HG03521 (cell line): ENCODE results near the gene ARMH3.
A peak's percentile ranks its signal among the peaks of the same experiment; 100 is the strongest.

Experiments used
- ATAC-seq: cut with Tn5 transposase; IDR thresholded peaks from one replicate; pipeline ENCODE4 v1.9.1; 2021; ENCODE audit warnings: mild to moderate bottlenecking, moderate library complexity; ENCODE audit not compliant: unreplicated experiment

Gene ARMH3

DNA sequence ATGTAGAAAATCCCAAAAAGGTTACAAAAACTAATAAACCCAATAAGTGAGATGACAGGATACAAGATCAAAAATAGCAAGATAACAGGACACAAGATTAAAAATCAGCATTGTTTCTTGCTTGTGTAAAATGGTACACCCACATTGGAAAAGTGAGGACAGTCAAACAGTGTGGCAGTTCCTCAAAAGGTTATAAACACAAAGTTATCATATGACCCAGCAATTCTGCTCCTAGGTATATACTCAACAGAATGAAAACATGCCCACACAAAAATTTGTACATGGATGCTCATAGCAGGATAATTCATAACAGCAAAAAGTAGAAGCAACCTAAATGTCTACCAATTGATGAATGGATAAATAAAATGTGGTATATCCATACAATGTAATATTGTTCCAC is 105.8 kb downstream of the ARMH3 start:
- no peak for ATAC-seq

GRCh38 chr10:101941871-101942270 is 114.1 kb downstream of the ARMH3 start:
- ATAC-seq, result no peak

DNA sequence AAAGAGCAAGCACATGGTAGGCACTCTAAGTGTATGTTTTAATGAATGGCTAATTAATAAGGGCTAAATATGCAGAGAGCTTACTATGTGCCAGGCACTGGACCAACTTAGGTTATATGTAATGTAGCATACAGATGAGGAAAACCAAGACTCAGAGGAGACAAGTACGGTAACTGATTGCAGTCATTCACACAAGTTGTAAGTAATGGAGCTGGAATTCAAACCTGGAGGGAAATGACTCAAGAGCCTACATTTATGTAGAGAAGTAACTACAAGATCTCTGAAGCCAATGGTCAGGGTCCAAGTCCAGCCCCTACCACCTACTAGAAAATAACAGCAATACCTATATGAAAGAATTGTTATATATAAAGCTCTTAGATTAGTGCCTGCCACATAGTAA is 115.1 kb downstream of the ARMH3 start:
- no peak for ATAC-seq

DNA sequence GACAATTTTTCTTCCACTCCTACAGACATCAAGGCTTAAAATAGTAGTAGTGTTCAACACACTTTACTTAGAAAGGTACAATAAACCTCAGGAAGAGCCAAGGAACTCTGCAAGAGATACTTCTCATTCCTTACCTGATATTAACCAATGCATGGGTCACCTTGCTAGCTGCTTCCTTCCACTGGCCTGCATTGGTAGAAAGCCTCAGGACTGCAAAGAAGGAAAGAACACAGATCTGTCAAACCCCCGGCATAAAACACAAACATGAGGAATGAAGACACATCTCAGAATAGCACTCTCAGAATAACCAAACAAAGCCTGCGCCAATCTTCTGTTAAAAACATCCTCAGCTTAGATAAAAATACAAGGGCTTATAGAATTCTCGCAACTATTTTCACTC is 116.2 kb downstream of the ARMH3 start:
- no peak for ATAC-seq

GRCh38 chr10:101939008-101939648 is 116.8 kb downstream of the ARMH3 start:
- ATAC-seq, result no peak

DNA sequence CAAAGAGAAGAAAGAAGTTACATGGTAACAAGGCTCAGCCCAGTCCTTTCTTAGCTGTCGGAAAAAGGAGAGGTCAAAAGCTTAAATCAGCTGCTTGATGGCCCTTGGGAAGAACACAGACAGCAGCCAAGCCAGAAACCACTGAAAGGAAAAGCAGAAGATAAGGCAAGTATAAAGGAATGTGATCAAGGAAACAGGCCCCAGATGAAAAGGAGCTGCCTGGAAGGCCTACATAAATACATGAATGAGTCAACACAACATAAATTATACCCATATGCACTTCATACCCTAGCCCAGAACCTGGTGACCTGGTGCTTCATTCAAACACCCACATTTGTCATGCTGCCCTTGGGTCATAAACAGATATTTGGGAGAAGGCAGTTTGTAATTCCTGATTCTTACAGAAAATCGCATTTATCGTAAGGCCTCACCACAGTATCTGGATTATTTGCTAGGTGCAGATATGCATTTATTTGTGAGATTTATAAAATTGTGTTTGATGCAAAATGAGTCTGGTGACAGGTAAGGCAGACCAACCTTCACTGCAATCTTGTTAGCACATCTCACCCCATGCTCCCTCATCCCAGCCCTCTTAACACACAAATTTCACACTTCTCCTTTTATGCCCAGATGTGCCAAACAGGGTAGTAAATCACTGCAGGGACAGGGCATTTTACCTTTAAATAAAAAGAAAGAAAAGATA is 117.5 kb downstream of the ARMH3 start:
- ATAC-seq, result no peak

GRCh38 chr10:101935431-101935830 is 120.5 kb downstream of the ARMH3 start:
- no peak for ATAC-seq

DNA sequence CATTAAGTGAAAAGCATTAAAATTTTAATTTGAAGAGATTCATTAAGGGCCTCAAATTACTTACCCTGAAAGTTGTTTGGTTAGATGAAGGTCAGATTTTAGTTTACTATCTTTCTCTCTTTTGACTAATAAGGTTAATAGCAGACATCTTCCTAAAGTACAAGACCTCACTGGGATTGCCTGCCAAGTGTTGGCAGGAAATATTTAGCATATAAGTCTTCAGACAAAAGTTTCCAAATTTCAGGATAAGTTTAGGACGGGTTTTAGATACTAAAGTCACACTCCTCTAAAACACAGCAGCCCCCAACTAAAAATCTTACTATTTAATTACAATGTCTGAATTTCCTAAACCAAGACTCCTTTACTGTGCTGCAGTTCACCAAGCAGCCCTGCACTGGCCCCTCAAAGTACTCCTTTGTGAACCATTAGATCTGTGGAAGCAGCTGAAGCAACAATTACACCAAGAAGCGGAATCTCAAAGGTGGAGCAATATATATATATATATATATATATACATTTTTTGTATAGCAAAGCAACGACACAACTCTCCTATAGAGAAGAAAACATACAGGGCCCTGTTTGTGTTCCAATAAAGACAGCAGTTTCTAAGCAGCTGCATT is 121.2 kb downstream of the ARMH3 start:
- no peak for ATAC-seq

DNA sequence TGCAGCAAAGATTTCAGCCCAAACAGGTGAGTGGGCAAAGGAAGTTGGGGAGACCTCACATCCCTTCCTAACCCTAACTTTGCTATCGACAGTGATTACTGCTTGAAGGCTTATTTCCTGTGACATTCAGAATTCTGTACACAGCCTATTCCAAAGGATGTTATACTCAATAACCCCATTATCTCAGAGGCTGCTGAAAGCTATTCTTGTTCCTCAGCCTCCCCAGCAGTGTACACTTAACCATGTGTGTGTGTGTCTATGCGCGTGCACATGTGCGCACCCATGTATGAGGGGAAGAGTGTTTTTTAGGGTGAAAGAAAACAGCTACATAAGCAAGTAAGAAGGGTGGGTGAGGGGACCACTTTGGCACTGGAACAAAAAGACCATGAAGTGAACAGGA is 122.0 kb downstream of the ARMH3 start:
- no peak for ATAC-seq

- no peak for ATAC-seq
Observed at GRCh38 chr10:101932183-101932582, 123.8 kb downstream of the ARMH3 start.

DNA sequence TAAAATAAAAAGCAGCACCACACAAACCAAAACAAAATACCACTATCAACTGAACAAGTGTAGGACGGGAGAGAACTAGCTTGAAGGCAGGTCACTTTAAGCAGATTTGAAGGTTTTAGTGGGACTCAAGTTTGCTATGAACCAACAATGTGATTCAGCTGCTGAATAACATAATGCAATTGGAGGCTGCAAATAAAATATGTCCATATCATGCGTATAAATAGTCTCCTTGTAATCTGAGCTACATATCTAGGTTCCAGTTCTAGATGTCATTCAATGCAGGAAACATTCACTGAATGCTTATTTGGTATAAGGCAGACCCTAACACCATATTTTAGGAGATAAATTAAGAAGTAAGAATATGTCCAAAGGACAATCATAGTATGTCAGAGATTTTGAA is 130.9 kb downstream of the ARMH3 start:
- no peak for ATAC-seq

DNA sequence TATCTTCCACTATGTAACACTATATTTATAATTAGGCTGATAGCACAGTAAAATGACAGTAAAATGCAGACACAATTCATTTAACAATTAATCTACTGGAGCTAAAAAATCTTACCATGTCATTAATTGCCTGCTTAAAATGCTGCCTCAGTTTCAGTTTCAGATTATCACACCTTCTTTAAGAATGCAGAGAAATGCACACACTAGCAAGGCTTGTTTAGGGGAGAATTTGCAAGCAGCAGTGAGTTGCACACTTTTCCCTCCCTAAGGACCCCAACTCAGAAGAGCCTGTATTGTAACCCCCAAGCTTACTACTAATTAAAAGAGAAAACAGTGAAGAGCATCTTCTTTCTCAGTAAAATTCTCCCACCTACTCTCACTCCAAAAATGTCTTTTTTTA is 132.7 kb downstream of the ARMH3 start:
- no peak for ATAC-seq

DNA sequence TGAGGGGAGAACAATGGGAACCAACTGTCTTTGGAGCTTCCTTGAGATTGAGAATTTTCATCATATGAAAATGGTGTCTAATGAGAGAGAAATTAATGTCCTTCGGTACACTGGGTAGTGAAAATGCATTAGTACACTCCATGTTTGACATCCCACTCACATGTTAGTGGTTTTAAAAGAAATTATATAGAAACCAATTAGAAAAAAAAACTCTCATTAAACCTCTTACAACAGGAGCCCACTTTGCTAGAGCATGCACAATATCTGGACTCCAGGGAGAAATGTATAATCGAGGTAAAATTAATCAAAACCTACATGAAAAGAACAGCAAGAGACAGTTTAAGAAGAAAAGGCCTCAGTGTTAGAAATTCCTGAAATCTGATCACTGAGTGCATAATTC is 133.1 kb downstream of the ARMH3 start:
- no peak for ATAC-seq

GRCh38 chr10:101920546-101920945 is 135.4 kb downstream of the ARMH3 start:
- ATAC-seq, result no peak

DNA sequence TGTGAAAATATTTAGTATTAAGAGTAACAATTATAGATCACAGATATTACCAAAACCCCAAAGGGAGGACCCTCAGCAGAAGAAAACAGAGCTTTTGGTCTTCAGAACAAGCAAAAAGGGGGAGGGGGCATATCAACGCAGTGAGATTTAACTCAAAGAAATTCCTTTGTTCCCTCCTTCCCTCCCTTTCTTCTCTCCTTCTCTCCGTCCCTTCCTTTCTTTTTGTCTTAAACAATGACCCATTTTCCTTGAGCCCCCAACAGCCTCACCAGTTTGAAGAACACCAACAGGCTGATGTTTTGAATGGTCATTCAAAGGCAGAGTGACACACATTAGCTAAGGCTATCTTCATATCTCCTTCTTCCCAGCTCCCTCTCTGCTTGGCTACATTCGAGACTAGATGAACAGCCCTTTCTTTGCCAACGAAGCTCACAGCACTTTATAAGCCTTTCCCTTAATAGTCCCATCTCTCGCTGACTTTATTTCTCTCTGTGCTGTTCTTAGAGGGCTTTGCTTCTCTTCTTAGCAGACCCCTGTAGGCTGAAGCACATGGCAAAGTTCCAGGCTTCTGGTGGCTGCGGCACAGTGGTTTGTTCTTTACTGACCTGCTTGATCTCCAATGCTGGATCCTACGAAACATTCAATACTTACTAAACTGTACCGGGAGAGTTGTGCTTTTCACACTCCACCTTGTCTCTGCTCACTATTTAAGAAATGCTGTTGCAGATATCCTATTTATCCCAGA is 136.8 kb downstream of the ARMH3 start:
- ATAC-seq, result no peak

- no peak for ATAC-seq
Observed at GRCh38 chr10:101912561-101913179, 143.3 kb downstream of the ARMH3 start.

DNA sequence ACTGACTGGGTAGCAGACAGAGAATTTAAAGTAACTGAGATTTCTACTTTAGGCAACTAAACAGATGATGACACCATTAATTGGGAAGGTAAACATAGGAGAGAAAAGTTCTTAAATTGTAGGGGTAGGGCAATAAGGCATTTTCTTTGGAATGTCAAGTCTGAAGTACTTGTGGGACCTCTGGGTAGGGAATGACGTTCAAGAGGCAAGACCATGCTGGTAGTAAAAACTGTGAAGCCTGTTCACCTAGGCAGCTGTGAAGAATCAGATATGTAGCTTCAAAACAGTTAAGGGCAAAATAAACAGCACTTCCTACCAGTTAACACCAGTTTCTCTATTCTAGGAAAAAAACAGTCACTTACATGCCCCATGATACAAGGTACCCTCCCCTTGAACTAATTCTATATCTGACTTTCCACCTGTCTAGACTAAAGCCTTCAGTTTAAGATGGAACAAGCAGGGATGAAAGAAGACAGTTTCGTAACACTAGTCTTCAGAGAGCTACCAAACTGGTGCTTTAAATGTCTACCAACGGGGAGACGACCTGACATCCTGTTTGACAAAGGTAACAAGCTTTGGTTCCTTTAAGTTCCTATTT is 149.3 kb downstream of the ARMH3 start:
- ATAC-seq, result no peak

DNA sequence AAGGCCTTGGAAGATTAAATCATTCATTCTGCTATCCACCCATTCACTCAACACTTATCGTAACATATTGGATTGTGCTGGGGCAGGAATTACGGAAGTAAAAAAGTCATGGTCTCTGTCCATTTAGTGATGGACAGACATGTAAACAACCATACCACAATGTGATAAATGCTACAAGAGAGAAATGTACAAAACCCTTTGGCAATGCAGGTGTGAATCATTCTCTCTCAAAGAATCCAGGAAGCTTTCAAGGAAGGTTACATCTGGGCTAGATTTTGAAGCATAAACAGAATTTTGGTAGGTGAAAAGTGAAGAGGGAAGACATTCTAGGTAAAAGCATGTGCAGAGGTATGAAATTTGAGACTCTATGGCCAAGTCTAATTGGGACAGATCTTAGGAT is 150.7 kb downstream of the ARMH3 start:
- ATAC-seq, result no peak

GRCh38 chr10:101903827-101904550 is 152.0 kb downstream of the ARMH3 start:
- peak; percentile 66 for ATAC-seq

GRCh38 chr10:101902820-101903145 is 153.2 kb downstream of the ARMH3 start:
- no peak for ATAC-seq
